H9 (cell line): Measurements from ENCODE around the gene S100P. TPM values are rescaled to one million over a fixed set of nuclear protein-coding genes. Genes with fewer than 3 reads are reported as not detected.

Experiments
- DNase-seq: peaks from one replicate; pipeline ENCODE4 v3.0.0-alpha.2; 2017
- H2AFZ ChIP-seq: one replicate; pipeline ENCODE4 v1.6.1; 2013; ENCODE audit warnings: mild to moderate bottlenecking, low read length, control low read depth, moderate library complexity
- H2AK5ac ChIP-seq: 2 replicates; pipeline ENCODE4 v1.6.1; 2013; ENCODE audit warnings: low read length, control low read depth, mixed read lengths; ENCODE audit not compliant: insufficient read length
- H2BK120ac ChIP-seq: one replicate; pipeline ENCODE4 v1.6.1; 2013; ENCODE audit warnings: low read depth, mild to moderate bottlenecking, low read length, control low read depth, inconsistent platforms; ENCODE audit not compliant: poor library complexity, severe bottlenecking
- H2BK12ac ChIP-seq: 2 replicates; pipeline ENCODE4 v1.6.1; 2013; ENCODE audit warnings: low read length, control low read depth, mixed read lengths, low read depth; ENCODE audit not compliant: insufficient read length
- H2BK15ac ChIP-seq: 2 replicates; pipeline ENCODE4 v1.6.1; 2013; ENCODE audit warnings: low read depth, low read length, control low read depth
- H2BK20ac ChIP-seq: one replicate; pipeline ENCODE4 v1.6.1; 2013; ENCODE audit warnings: low read depth, mild to moderate bottlenecking, low read length, control low read depth, inconsistent platforms; ENCODE audit not compliant: poor library complexity, severe bottlenecking
- H2BK5ac ChIP-seq: 2 replicates; pipeline ENCODE4 v1.6.1; 2013; ENCODE audit warnings: low read length, control low read depth, mixed read lengths; ENCODE audit not compliant: insufficient read length
- H3K14ac ChIP-seq: 2 replicates; pipeline ENCODE4 v1.6.1; 2013; ENCODE audit warnings: low read length, control low read depth; ENCODE audit not compliant: insufficient read depth
- H3K18ac ChIP-seq: 2 replicates; pipeline ENCODE4 v1.6.1; 2013; ENCODE audit warnings: low read depth, mild to moderate bottlenecking, mixed read lengths, low read length, control low read depth; ENCODE audit not compliant: insufficient read length
- H3K23ac ChIP-seq: 2 replicates; pipeline ENCODE4 v1.6.1; 2013; ENCODE audit warnings: low read length, control low read depth, mixed read lengths, low read depth; ENCODE audit not compliant: insufficient read length
- H3K23me2 ChIP-seq: 2 replicates; pipeline ENCODE4 v1.6.1; 2013; ENCODE audit warnings: low read depth, mild to moderate bottlenecking, mixed read lengths, low read length, control low read depth; ENCODE audit not compliant: insufficient read length, poor library complexity, severe bottlenecking
- H3K27ac ChIP-seq: 2 replicates; pipeline ENCODE4 v1.5.1; 2013; ENCODE audit warnings: low read length, control low read depth, mixed read lengths, low read depth; ENCODE audit not compliant: insufficient read length
- H3K27me3 ChIP-seq: 2 replicates; pipeline ENCODE4 v1.6.1; 2013; ENCODE audit warnings: low read length, control low read depth, inconsistent platforms; ENCODE audit not compliant: insufficient read depth
- H3K4ac ChIP-seq: 2 replicates; pipeline ENCODE4 v1.6.1; 2013; ENCODE audit warnings: low read depth, mild to moderate bottlenecking, control low read depth, inconsistent platforms, low read length, moderate library complexity
- H3K4me1 ChIP-seq: 2 replicates; pipeline ENCODE4 v1.6.1; 2013; ENCODE audit warnings: low read length, control low read depth, inconsistent platforms; ENCODE audit not compliant: insufficient read depth
- H3K4me2 ChIP-seq: 2 replicates; pipeline ENCODE4 v1.6.1; 2013; ENCODE audit warnings: low read length, control low read depth, mixed read lengths; ENCODE audit not compliant: insufficient read length, insufficient read depth
- H3K56ac ChIP-seq: 2 replicates; pipeline ENCODE4 v1.6.1; 2013; ENCODE audit warnings: low read depth, mild to moderate bottlenecking, mixed read lengths, low read length, control low read depth; ENCODE audit not compliant: insufficient read length
- H3K79me1 ChIP-seq: 2 replicates; pipeline ENCODE4 v1.6.1; 2013; ENCODE audit warnings: low read depth, mild to moderate bottlenecking, moderate library complexity, low read length, control low read depth, inconsistent platforms; ENCODE audit not compliant: insufficient read depth, poor library complexity, severe bottlenecking
- H3K79me2 ChIP-seq: 2 replicates; pipeline ENCODE4 v1.6.1; 2013; ENCODE audit warnings: low read length, control low read depth, inconsistent platforms; ENCODE audit not compliant: insufficient read depth
- H3K9ac ChIP-seq: 2 replicates; pipeline ENCODE4 v1.6.1; 2013; ENCODE audit warnings: low read length, control low read depth, mixed read lengths; ENCODE audit not compliant: insufficient read length; ENCODE audit errors: extremely low read depth
- H3K9me3 ChIP-seq: one replicate; pipeline ENCODE4 v1.6.1; 2013; ENCODE audit warnings: low read depth, low read length, inconsistent platforms; ENCODE audit not compliant: control insufficient read depth
- H3T11ph ChIP-seq: one replicate; pipeline ENCODE4 v1.6.1; 2013; ENCODE audit warnings: mild to moderate bottlenecking, low read length, control low read depth, inconsistent platforms
- H4K20me1 ChIP-seq: one replicate; pipeline ENCODE4 v1.6.1; 2013; ENCODE audit not compliant: control insufficient read depth, insufficient read length, insufficient read depth
- H4K5ac ChIP-seq: 2 replicates; pipeline ENCODE4 v1.6.1; 2013; ENCODE audit warnings: low read depth, mild to moderate bottlenecking, mixed read lengths, low read length, control low read depth; ENCODE audit not compliant: insufficient read length
- H4K8ac ChIP-seq: replicated peaks from 2 replicates; pipeline ENCODE4 v1.6.1; 2013; ENCODE audit warnings: low read length, control low read depth, mixed read lengths, low read depth; ENCODE audit not compliant: insufficient read length
- H4K91ac ChIP-seq: 2 replicates; pipeline ENCODE4 v1.6.1; 2013; ENCODE audit warnings: low read depth, mild to moderate bottlenecking, moderate library complexity, mixed read lengths, low read length, control low read depth; ENCODE audit not compliant: insufficient read length
- H3K27ac Mint-ChIP-seq, 3 experiments: 2 replicates in 2 of 3; 3 replicates in 1 of 3; pipeline ENCODE4 v1.8.0; 2020 to 2021; ENCODE audit warnings: mixed read lengths in 3 of 3, mild to moderate bottlenecking in 1 of 3, moderate library complexity in 1 of 3
- H3K27me3 Mint-ChIP-seq: 2 replicates; pipeline ENCODE4 v1.8.0; 2021; ENCODE audit warnings: low read depth, mild to moderate bottlenecking, moderate library complexity, mixed read lengths
- H3K36me3 Mint-ChIP-seq, 3 experiments: 2 replicates in 2 of 3; 3 replicates in 1 of 3; pipeline ENCODE4 v1.8.0; 2020 to 2021; ENCODE audit warnings: low read depth in 3 of 3, mixed read lengths in 3 of 3; ENCODE audit not compliant: insufficient read depth in 1 of 3
- H3K4me1 Mint-ChIP-seq, 2 experiments: 2 replicates each; pipeline ENCODE4 v1.8.0; 2020; ENCODE audit warnings: mixed read lengths in 2 of 2
- H3K4me3 Mint-ChIP-seq, 2 experiments: 2 replicates in 1 of 2; 3 replicates in 1 of 2; pipeline ENCODE4 v1.8.0; 2020 to 2021; ENCODE audit warnings: mild to moderate bottlenecking in 2 of 2, mixed read lengths in 2 of 2, moderate library complexity in 1 of 2
- H3K9me3 Mint-ChIP-seq, 2 experiments: 2 replicates in 1 of 2; 3 replicates in 1 of 2; pipeline ENCODE4 v1.8.0; 2020; ENCODE audit warnings: mild to moderate bottlenecking in 2 of 2, mixed read lengths in 2 of 2, moderate library complexity in 1 of 2
- WGBS: extraction: QIAGEN DNeasy Blood & Tissue Kit; methylation state at CpG from one replicate; pipeline ENCODE4 v1.1.7; 2013; ENCODE audit warnings: missing lambda C conversion rate, low lambda C conversion rate, mixed read lengths; ENCODE audit not compliant: insufficient read length; ENCODE audit errors: extremely low coverage; 5-methylcytosine and 5-hydroxymethylcytosine counted together
- total RNA-seq: library from RNA; stranded (reverse); gene quantifications from 2 replicates; pipeline ENCODE4 v1.2.1, GENCODE V29; 2021
- TF ChIP-seq, protein P1 (sequence below): fragments of 200-600 bp; sonication (generic); conservative IDR thresholded peaks from 3 replicates; pipeline ENCODE4 v1.8.0; 2021; ENCODE audit warnings: antibody characterized with exemption, mild to moderate bottlenecking

S100P gene
- total RNA-seq, 1 experiment from 2014 or later, result not detected

DNA sequence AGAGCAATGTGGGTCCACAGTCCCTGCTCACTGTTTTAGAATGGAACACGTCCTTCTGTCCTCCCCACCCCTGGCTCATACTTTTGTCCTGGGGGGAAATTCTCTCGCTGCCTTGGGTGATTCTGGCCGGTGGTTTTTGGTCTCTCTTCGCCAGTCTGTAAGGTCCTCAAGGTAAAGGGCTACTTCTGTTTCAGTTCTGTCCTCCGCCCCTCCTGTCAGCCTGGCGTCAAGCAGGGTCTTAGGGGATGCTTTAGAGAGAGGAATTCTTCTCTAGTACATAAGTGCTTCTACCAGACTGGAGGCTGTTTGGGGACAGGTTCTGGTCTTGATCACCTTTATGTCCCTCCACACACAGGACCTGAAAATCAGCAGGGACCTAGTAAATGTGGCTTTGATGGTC is 16.6 kb downstream of the S100P start:
- no peak overlapping the region for H2BK5ac ChIP-seq
- H2BK20ac ChIP-seq, result no peak overlapping the region
- WGBS, result no CpG with 5 or more reads among the region's 6 CpGs
- H2BK12ac ChIP-seq, result no peak overlapping the region
- no peak overlapping the region for H4K91ac ChIP-seq
- peaks cover 8% of the 10 kb centered on the region for H3K4me1 ChIP-seq
- peaks cover 11% of the 10 kb centered on the region for H3K79me1 ChIP-seq
- H3K27me3 ChIP-seq, result peaks cover 2% of the 10 kb centered on the region
- H2AFZ ChIP-seq, result peak overlapping the region; percentile 65
- no peak overlapping the region for H4K5ac ChIP-seq
- peak overlapping the region; percentile 60 for H3K9ac ChIP-seq
- no peak overlapping the region for H2BK120ac ChIP-seq
- no peak for DNase-seq
- H3K4me1 Mint-ChIP-seq, result peaks cover 16 to 27% of the 10 kb centered on the region in 2 experiments
- no peak overlapping the region for H3K18ac ChIP-seq
- peaks cover 19 to 28% (median 24%) of the 10 kb centered on the region in 3 experiments for H3K36me3 Mint-ChIP-seq
- H3K4ac ChIP-seq, result no peak overlapping the region
- peaks cover 2 to 7% of the 10 kb centered on the region in 2 experiments; a peak in 3 of 5 replicates for H3K9me3 Mint-ChIP-seq
- H3K56ac ChIP-seq, result no peak overlapping the region
- peaks cover 25% of the 10 kb centered on the region; the same call in 1 of the 2 replicates for H3K79me2 ChIP-seq
- no peak overlapping the region for H4K8ac ChIP-seq
- H3K23ac ChIP-seq, result no peak overlapping the region
- H3K9me3 ChIP-seq, result no peaks in the 10 kb centered on the region
- H3K27ac Mint-ChIP-seq, result peak overlapping the region in 1 of 3 experiments; percentile 62; a peak in 1 of 7 replicates
- H3K14ac ChIP-seq, result no peak overlapping the region
- H3K23me2 ChIP-seq, result peaks cover 12% of the 10 kb centered on the region
- TF ChIP-seq, protein P1, sequence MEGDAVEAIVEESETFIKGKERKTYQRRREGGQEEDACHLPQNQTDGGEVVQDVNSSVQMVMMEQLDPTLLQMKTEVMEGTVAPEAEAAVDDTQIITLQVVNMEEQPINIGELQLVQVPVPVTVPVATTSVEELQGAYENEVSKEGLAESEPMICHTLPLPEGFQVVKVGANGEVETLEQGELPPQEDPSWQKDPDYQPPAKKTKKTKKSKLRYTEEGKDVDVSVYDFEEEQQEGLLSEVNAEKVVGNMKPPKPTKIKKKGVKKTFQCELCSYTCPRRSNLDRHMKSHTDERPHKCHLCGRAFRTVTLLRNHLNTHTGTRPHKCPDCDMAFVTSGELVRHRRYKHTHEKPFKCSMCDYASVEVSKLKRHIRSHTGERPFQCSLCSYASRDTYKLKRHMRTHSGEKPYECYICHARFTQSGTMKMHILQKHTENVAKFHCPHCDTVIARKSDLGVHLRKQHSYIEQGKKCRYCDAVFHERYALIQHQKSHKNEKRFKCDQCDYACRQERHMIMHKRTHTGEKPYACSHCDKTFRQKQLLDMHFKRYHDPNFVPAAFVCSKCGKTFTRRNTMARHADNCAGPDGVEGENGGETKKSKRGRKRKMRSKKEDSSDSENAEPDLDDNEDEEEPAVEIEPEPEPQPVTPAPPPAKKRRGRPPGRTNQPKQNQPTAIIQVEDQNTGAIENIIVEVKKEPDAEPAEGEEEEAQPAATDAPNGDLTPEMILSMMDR, result no peak
- H4K20me1 ChIP-seq, result no peaks in the 10 kb centered on the region
- no peak overlapping the region for H2AK5ac ChIP-seq
- peaks cover 42% of the 10 kb centered on the region for H3K27me3 Mint-ChIP-seq
- no peak overlapping the region for H2BK15ac ChIP-seq
- peak overlapping the region; percentile 99 for H3K4me3 Mint-ChIP-seq
- peak overlapping the region; percentile 93 for H3K4me2 ChIP-seq
- H3K27ac ChIP-seq, result no peak overlapping the region
- no peak overlapping the region for H3T11ph ChIP-seq
